ENCODE measurements around the gene CFAP221. TPM values are rescaled to one million over a fixed set of nuclear protein-coding genes. Genes with fewer than 3 reads are reported as not detected.

Gene CFAP221
- total and polyA plus RNA-seq, 10 of the 15 experiments (the other 5 are each of a cell fraction or from before 2014, with no cell fraction given): not detected

DNA sequence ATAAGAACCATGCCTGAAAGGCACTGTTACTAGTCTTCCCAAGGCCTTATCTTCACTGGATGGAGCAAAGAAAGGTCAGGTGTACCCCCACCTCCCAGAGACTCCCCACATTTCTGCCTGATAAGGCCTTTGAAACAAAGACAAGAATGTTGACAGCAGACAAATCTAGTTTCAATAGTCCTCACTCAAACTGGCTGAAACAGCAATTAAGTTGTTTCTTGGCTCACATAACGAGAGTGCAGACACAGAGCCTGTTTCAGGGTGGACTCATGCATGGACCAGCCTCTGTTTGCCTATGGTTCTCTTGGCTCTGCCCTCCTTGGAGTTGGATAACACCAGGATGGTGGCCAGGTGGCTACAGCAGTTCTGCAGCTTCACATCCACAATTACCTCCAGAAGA is 7.5 kb upstream of the CFAP221 start:
- ChIA-PET SMC1A (ENCODE audit: uncharacterized antibody, unreplicated experiment) (no interaction called here), CTCF (no interaction called here), RAD21 (ENCODE audit: unreplicated experiment) (interaction anchor here (0.7 kb wide), 1 partner anchor 105 kb away, joined by 4 read pairs; no protein-coding TSS in a partner anchor), POLR2A (no interaction called here)
- H3K27me3 ChIP-seq (replicated peaks in 1 of 2; ENCODE audit: control insufficient read depth in 2 of 2, insufficient read depth in 2 of 2, low read length in 1 of 2): no peaks in the 10 kb centered on the region
- no TSS peak for BruUV-seq (replicated peaks)
- DNase-seq (ENCODE audit: low read depth, low spot score) (no peak), ATAC-seq (no peak), FAIRE-seq (no peak)
- H3K79me2 ChIP-seq (ENCODE audit: control insufficient read depth, insufficient read depth, low read length): no peaks in the 10 kb centered on the region
- intact Hi-C loops (cut with micrococcal nuclease; ENCODE audit: unreplicated experiment) (no loop called here), in situ Hi-C loops (cut with MboI) (no loop called here)
- peaks cover 1% of the 10 kb centered on the region; the same call in 1 of the 3 replicates for H3K9me3 ChIP-seq (replicated peaks; ENCODE audit: control insufficient read depth, insufficient read depth, low read length)
- no peak overlapping the region for H3K27ac ChIP-seq (ENCODE audit: control insufficient read depth, insufficient read depth)
- no peaks in the 10 kb centered on the region for H3K36me3 ChIP-seq (ENCODE audit: control insufficient read depth in 2 of 2, insufficient read depth in 2 of 2, low read length in 1 of 2)
- no peaks in the 10 kb centered on the region for H3K4me1 ChIP-seq (ENCODE audit: control insufficient read depth, insufficient read depth, low read length)
- H2AFZ ChIP-seq (ENCODE audit: control insufficient read depth, low read depth, low read length): no peak overlapping the region
- H4K20me1 ChIP-seq (ENCODE audit: control insufficient read depth, insufficient read depth): no peaks in the 10 kb centered on the region
- H3K4me2 ChIP-seq (ENCODE audit: control insufficient read depth, insufficient read depth): no peak overlapping the region
- no peak overlapping the region for H3K4me3 ChIP-seq
- WGBS (ENCODE audit: insufficient coverage, insufficient replicate concordance, low lambda C conversion rate, missing lambda C conversion rate): 0% methylated on average over 1 of the region's 1 CpG
- H3K9ac ChIP-seq (ENCODE audit: control insufficient read depth, insufficient read depth, low read length): no peak overlapping the region
- no peak for TF ChIP-seq EGR1 (IDR thresholded peaks at IDR 0.05; ENCODE audit: borderline replicate concordance in 1 of 2, low read depth in 2 of 2, low read length in 2 of 2)
- TF ChIP-seq CHD1 (IDR thresholded peaks at IDR 0.05; ENCODE audit: low read depth, low read length): no peak
- no peak for TF ChIP-seq PAX5 (IDR thresholded peaks at IDR 0.05; ENCODE audit: borderline replicate concordance, low read depth, low read length)
- TF ChIP-seq RBBP5 (conservative IDR thresholded peaks at IDR 0.05): no peak
- TF ChIP-seq EZH2 (IDR thresholded peaks at IDR 0.05; ENCODE audit: borderline replicate concordance, control insufficient read depth, low read depth, low read length): no peak
- TF ChIP-seq CHD4 (IDR thresholded peaks at IDR 0.05): no peak
- TF ChIP-seq CREB1 (IDR thresholded peaks at IDR 0.05; ENCODE audit: low read depth): no peak
- TF ChIP-seq, protein P1, sequence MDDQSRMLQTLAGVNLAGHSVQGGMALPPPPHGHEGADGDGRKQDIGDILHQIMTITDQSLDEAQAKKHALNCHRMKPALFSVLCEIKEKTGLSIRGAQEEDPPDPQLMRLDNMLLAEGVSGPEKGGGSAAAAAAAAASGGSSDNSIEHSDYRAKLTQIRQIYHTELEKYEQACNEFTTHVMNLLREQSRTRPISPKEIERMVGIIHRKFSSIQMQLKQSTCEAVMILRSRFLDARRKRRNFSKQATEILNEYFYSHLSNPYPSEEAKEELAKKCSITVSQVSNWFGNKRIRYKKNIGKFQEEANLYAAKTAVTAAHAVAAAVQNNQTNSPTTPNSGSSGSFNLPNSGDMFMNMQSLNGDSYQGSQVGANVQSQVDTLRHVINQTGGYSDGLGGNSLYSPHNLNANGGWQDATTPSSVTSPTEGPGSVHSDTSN (IDR thresholded peaks at IDR 0.05; ENCODE audit: insufficient replicate concordance, low read depth, low read length): no peak
